ENCODE data around the gene HEPHL1. TPM values are rescaled to one million over a fixed set of nuclear protein-coding genes. Genes with fewer than 3 reads are reported as not detected.

HEPHL1 gene
- total RNA-seq, 2 donors from 2014 or later: 0.09 to 0.17 TPM

DNA sequence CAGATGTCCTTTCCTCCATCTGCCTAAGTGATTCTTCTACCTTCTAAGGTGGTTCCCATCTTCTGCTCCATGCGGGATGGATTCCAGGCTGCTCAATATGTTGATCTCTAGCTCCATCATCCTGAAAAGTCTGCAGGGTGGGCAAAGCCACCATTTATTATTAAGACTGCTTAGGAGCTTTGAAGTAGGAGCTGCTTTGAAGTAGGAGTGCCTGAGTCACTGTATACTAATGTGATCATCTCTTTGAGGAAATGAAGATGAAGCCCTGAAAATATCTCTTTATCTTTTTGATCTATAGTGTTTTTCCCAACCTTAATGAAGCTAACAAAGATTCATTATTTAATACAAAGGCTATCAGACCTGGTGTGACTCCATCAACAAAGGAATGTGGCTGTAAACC is 13.1 kb downstream of the HEPHL1 start:
- no peaks in the 10 kb centered on the region for H3K9me3 ChIP-seq
- intact Hi-C loops (cut with DNase I): no loop called here
- no peak for DNase-seq (ENCODE audit: low spot score)
- no peaks in the 10 kb centered on the region for H3K27me3 ChIP-seq (replicated peaks; ENCODE audit: insufficient read depth)
- no peak overlapping the region for H3K4me3 ChIP-seq
- TF ChIP-seq, protein P1, sequence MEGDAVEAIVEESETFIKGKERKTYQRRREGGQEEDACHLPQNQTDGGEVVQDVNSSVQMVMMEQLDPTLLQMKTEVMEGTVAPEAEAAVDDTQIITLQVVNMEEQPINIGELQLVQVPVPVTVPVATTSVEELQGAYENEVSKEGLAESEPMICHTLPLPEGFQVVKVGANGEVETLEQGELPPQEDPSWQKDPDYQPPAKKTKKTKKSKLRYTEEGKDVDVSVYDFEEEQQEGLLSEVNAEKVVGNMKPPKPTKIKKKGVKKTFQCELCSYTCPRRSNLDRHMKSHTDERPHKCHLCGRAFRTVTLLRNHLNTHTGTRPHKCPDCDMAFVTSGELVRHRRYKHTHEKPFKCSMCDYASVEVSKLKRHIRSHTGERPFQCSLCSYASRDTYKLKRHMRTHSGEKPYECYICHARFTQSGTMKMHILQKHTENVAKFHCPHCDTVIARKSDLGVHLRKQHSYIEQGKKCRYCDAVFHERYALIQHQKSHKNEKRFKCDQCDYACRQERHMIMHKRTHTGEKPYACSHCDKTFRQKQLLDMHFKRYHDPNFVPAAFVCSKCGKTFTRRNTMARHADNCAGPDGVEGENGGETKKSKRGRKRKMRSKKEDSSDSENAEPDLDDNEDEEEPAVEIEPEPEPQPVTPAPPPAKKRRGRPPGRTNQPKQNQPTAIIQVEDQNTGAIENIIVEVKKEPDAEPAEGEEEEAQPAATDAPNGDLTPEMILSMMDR (IDR thresholded peaks at IDR 0.05): no peak
- TF ChIP-seq POLR2AphosphoS5 (IDR thresholded peaks at IDR 0.05) (no peak), POLR2A (IDR thresholded peaks at IDR 0.05) (no peak)
- no peak overlapping the region for H3K27ac ChIP-seq
- no peaks in the 10 kb centered on the region for H3K36me3 ChIP-seq
- 52% methylated on average over 1 of the region's 1 CpG for WGBS
- no peaks in the 10 kb centered on the region for H3K4me1 ChIP-seq (replicated peaks)

DNA sequence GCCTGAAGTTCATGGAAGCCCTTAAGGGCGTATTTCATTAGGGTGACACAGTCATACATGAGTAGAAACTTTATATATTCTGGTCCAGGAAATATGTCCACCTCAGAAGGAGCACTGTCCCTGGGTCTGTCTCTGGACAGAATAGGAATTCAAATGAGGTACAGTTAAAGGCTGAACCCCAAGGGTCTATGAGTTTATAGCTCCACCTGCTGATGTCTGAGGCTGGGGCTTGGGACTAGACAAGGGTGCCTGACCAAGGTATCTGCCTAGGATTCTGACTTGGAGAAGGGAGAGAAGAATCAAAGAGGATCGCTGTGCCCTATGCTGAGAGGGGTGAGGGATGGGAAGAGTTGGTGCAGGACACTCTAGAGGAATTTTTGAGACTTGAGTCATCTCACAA is 14.9 kb downstream of the HEPHL1 start:
- no peaks in the 10 kb centered on the region for H3K9me3 ChIP-seq
- 87% methylated on average over 2 of the region's 2 CpGs for WGBS
- no peak overlapping the region for H3K4me3 ChIP-seq
- no peaks in the 10 kb centered on the region for H3K36me3 ChIP-seq
- H3K27ac ChIP-seq: no peak overlapping the region
- no peaks in the 10 kb centered on the region for H3K27me3 ChIP-seq (replicated peaks; ENCODE audit: insufficient read depth)
- TF ChIP-seq POLR2A (IDR thresholded peaks at IDR 0.05): no peak
- TF ChIP-seq, protein P1 (IDR thresholded peaks at IDR 0.05): no peak
- no peak for TF ChIP-seq POLR2AphosphoS5 (IDR thresholded peaks at IDR 0.05)
- intact Hi-C loops (cut with DNase I): no loop called here
- no peak for DNase-seq (ENCODE audit: low spot score)
- no peaks in the 10 kb centered on the region for H3K4me1 ChIP-seq (replicated peaks)

DNA sequence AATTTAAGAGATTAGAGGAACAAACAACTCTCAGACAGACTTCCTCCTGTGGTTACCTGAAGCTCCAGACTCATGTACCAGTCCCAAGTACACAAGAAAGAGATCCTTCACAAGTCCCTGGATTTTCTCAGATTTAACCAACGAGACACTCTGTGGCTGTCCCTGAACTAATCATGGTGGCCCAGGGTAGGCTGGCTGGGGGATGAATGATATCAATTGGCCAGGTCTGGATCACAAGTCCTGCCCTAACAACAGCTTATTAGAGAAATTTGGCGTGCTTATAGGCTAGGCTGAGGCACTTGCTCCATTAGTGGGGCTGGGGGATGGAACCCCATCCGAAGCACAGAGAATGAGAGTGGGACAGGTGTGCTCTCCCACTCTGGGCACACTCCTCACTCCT is 22.1 kb downstream of the HEPHL1 start:
- Histone ChIP-seq H3K4me3 (no peak overlapping the region), H3K27me3 (replicated peaks; ENCODE audit: insufficient read depth) (no peaks in the 10 kb centered on the region), H3K9me3 (no peaks in the 10 kb centered on the region), H3K4me1 (replicated peaks) (no peaks in the 10 kb centered on the region), H3K36me3 (no peaks in the 10 kb centered on the region), H3K27ac (no peak overlapping the region)
- intact Hi-C loops (cut with DNase I): no loop called here
- TF ChIP-seq POLR2AphosphoS5 (IDR thresholded peaks at IDR 0.05): no peak
- TF ChIP-seq, protein P1 (IDR thresholded peaks at IDR 0.05): no peak
- TF ChIP-seq POLR2A (IDR thresholded peaks at IDR 0.05): no peak
- no peak for DNase-seq (ENCODE audit: low spot score)
- 71% methylated on average over 3 of the region's 3 CpGs for WGBS

DNA sequence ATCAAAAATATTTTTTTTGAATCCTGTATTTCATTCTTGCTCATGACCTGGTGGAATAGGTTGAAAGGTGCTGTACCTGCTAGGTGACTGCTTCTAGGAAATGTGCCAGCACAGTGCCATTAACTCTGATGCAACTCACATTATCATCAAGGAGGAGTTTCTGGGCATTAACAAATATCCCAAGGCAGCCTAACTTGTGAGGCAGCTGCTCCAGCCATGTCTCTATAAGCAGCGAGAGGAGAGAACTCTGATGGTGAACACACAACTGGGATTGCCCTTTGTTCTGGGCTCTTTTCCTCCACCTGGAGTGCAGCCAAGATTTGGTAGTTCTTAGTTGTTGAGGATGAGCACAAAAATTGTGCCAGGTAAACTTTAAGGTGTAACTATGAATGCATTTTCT is 25.6 kb downstream of the HEPHL1 start:
- TF ChIP-seq, protein P1 (IDR thresholded peaks at IDR 0.05): no peak
- TF ChIP-seq POLR2A (IDR thresholded peaks at IDR 0.05) (no peak), POLR2AphosphoS5 (IDR thresholded peaks at IDR 0.05) (no peak)
- 42% methylated on average over 1 of the region's 1 CpG for WGBS
- H3K9me3 ChIP-seq: no peaks in the 10 kb centered on the region
- DNase-seq (ENCODE audit: low spot score): no peak
- H3K4me3 ChIP-seq: no peak overlapping the region
- no peaks in the 10 kb centered on the region for H3K27me3 ChIP-seq (replicated peaks; ENCODE audit: insufficient read depth)
- H3K36me3 ChIP-seq: no peaks in the 10 kb centered on the region
- H3K4me1 ChIP-seq (replicated peaks): no peaks in the 10 kb centered on the region
- no peak overlapping the region for H3K27ac ChIP-seq
- intact Hi-C loops (cut with DNase I): no loop called here

DNA sequence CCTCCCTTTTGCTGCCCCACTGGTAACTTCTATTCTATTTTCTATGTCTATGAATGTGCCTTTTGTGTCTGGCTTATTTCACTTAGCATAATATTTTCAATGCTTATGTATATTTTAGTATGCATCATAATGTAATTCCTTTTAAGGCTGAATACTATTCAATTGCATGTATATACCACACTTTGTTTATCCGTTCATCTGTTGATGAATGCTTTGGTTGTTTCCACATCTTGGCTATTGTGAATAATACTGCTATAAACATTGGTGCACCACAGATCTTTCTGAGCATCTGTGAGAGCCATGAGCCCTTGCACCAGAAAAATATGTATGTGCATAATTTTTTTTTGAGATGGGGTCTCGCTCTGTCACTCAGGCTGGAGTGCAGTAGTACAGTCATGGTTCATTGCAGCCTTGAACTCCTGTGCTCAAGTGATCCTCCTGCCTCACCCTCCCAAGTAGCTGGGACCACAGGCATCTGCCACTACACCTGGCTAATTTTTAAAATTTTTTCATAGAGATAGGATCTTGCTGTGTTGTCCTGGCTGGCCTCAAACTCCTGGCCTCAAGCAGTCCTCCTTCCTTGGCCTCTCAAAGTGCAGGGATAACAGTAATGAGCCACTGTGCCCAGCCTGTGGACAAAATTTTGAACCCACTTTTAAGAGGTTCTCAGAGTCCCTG is 27.0 kb downstream of the HEPHL1 start:
- DNase-seq (ENCODE audit: low spot score): no peak
- TF ChIP-seq, protein P1 (IDR thresholded peaks at IDR 0.05): no peak
- TF ChIP-seq POLR2AphosphoS5 (IDR thresholded peaks at IDR 0.05) (no peak), POLR2A (IDR thresholded peaks at IDR 0.05) (no peak)
- Histone ChIP-seq H3K27ac (no peak overlapping the region), H3K4me3 (no peak overlapping the region), H3K27me3 (replicated peaks; ENCODE audit: insufficient read depth) (no peaks in the 10 kb centered on the region), H3K9me3 (no peaks in the 10 kb centered on the region), H3K36me3 (no peaks in the 10 kb centered on the region), H3K4me1 (replicated peaks) (no peaks in the 10 kb centered on the region)
- WGBS: 88% methylated on average over 2 of the region's 2 CpGs
- intact Hi-C loops (cut with DNase I): no loop called here
